T-helper 2 cell treated with Interferon-gamma antibody and Interleukin-4, amounts not matched to agents 5 μg/mL and 100 μg/mL, for 36 hours (primary cell): Measurements from ENCODE around the gene EPHA5.

ENCODE experiments used
- DNase-seq: peaks from one replicate; pipeline ENCODE4 v3.0.0; 2021; ENCODE audit warnings: low spot score
- H3K27ac Mint-ChIP-seq: one replicate; pipeline ENCODE4 v1.8.0; 2021; ENCODE audit warnings: mild to moderate bottlenecking, mixed read lengths
- H3K27me3 Mint-ChIP-seq: one replicate; pipeline ENCODE4 v1.8.0; 2021; ENCODE audit warnings: low read depth, mixed read lengths
- H3K36me3 Mint-ChIP-seq: one replicate; pipeline ENCODE4 v1.8.0; 2021; ENCODE audit warnings: low read depth, mixed read lengths
- H3K4me1 Mint-ChIP-seq: one replicate; pipeline ENCODE4 v1.8.0; 2021; ENCODE audit warnings: low read depth, mixed read lengths
- H3K4me3 Mint-ChIP-seq: one replicate; pipeline ENCODE4 v1.8.0; 2022; ENCODE audit warnings: mild to moderate bottlenecking, moderate library complexity, mixed read lengths
- H3K9me3 Mint-ChIP-seq: one replicate; pipeline ENCODE4 v1.8.0; 2021; ENCODE audit warnings: mixed read lengths

The EPHA5 gene

GRCh38 chr4:65502131-65502701 is 168.1 kb downstream of the EPHA5 start:
- Mint-ChIP-seq H3K36me3 (no peaks in the 10 kb centered on the region), H3K4me1 (no peaks in the 10 kb centered on the region), H3K27ac (no peak overlapping the region), H3K9me3 (peaks cover under 1% of the 10 kb centered on the region), H3K4me3 (no peak overlapping the region), H3K27me3 (no peaks in the 10 kb centered on the region)
- no peak for DNase-seq

GRCh38 chr4:65498606-65499005 is 171.7 kb downstream of the EPHA5 start:
- no peak overlapping the region for H3K4me3 Mint-ChIP-seq
- DNase-seq, result no peak
- no peaks in the 10 kb centered on the region for H3K36me3 Mint-ChIP-seq
- no peaks in the 10 kb centered on the region for H3K27me3 Mint-ChIP-seq
- no peak overlapping the region for H3K27ac Mint-ChIP-seq
- H3K9me3 Mint-ChIP-seq, result peaks cover 10% of the 10 kb centered on the region
- H3K4me1 Mint-ChIP-seq, result no peaks in the 10 kb centered on the region

GRCh38 chr4:65495439-65495838 is 174.8 kb downstream of the EPHA5 start:
- Mint-ChIP-seq H3K4me3 (no peak overlapping the region), H3K4me1 (no peaks in the 10 kb centered on the region), H3K27me3 (no peaks in the 10 kb centered on the region), H3K27ac (no peak overlapping the region), H3K36me3 (no peaks in the 10 kb centered on the region), H3K9me3 (peaks cover 14% of the 10 kb centered on the region)
- DNase-seq, result no peak

GRCh38 chr4:65482410-65482809 is 187.9 kb downstream of the EPHA5 start:
- Mint-ChIP-seq H3K27ac (no peak overlapping the region), H3K4me3 (no peak overlapping the region), H3K4me1 (no peaks in the 10 kb centered on the region), H3K27me3 (no peaks in the 10 kb centered on the region), H3K36me3 (no peaks in the 10 kb centered on the region), H3K9me3 (peaks cover 11% of the 10 kb centered on the region)
- DNase-seq, result no peak

- H3K4me3 Mint-ChIP-seq, result no peak overlapping the region
These were observed 197.8 kb downstream of the EPHA5 start for GRCh38 chr4:65472531-65472930.

GRCh38 chr4:65467068-65467680 is 203.1 kb downstream of the EPHA5 start:
- H3K27me3 Mint-ChIP-seq, result no peaks in the 10 kb centered on the region
- no peaks in the 10 kb centered on the region for H3K36me3 Mint-ChIP-seq
- H3K9me3 Mint-ChIP-seq, result peaks cover 19% of the 10 kb centered on the region
- DNase-seq, result no peak
- no peak overlapping the region for H3K4me3 Mint-ChIP-seq
- no peaks in the 10 kb centered on the region for H3K4me1 Mint-ChIP-seq
- no peak overlapping the region for H3K27ac Mint-ChIP-seq

More at GRCh38 chr4:65472531-65472930, 197.8 kb downstream of the EPHA5 start:
- Mint-ChIP-seq H3K4me1 (no peaks in the 10 kb centered on the region), H3K27ac (no peak overlapping the region), H3K27me3 (no peaks in the 10 kb centered on the region), H3K9me3 (peaks cover 8% of the 10 kb centered on the region), H3K36me3 (no peaks in the 10 kb centered on the region)
- no peak for DNase-seq

GRCh38 chr4:65461781-65462180 is 208.5 kb downstream of the EPHA5 start:
- Mint-ChIP-seq H3K36me3 (no peaks in the 10 kb centered on the region), H3K4me1 (no peaks in the 10 kb centered on the region), H3K27me3 (no peaks in the 10 kb centered on the region), H3K4me3 (no peak overlapping the region), H3K9me3 (peaks cover 13% of the 10 kb centered on the region), H3K27ac (no peak overlapping the region)
- no peak for DNase-seq

GRCh38 chr4:65457011-65457410 is 213.3 kb downstream of the EPHA5 start:
- no peak overlapping the region for H3K4me3 Mint-ChIP-seq
- no peaks in the 10 kb centered on the region for H3K4me1 Mint-ChIP-seq
- no peak overlapping the region for H3K27ac Mint-ChIP-seq
- no peaks in the 10 kb centered on the region for H3K9me3 Mint-ChIP-seq
- no peaks in the 10 kb centered on the region for H3K27me3 Mint-ChIP-seq
- H3K36me3 Mint-ChIP-seq, result no peaks in the 10 kb centered on the region
- DNase-seq, result no peak

GRCh38 chr4:65456579-65456978 is 213.7 kb downstream of the EPHA5 start:
- no peaks in the 10 kb centered on the region for H3K4me1 Mint-ChIP-seq
- H3K27ac Mint-ChIP-seq, result no peak overlapping the region
- H3K36me3 Mint-ChIP-seq, result no peaks in the 10 kb centered on the region
- no peak for DNase-seq
- no peak overlapping the region for H3K4me3 Mint-ChIP-seq
- no peaks in the 10 kb centered on the region for H3K27me3 Mint-ChIP-seq
- H3K9me3 Mint-ChIP-seq, result no peaks in the 10 kb centered on the region

GRCh38 chr4:65453398-65453797 is 216.9 kb downstream of the EPHA5 start:
- no peak overlapping the region for H3K4me3 Mint-ChIP-seq

GRCh38 chr4:65450899-65451298 is 219.4 kb downstream of the EPHA5 start:
- peaks cover 4% of the 10 kb centered on the region for H3K9me3 Mint-ChIP-seq

More at GRCh38 chr4:65453398-65453797, 216.9 kb downstream of the EPHA5 start:
- no peak overlapping the region for H3K27ac Mint-ChIP-seq
- no peaks in the 10 kb centered on the region for H3K4me1 Mint-ChIP-seq
- DNase-seq, result no peak
- H3K9me3 Mint-ChIP-seq, result no peaks in the 10 kb centered on the region
- H3K36me3 Mint-ChIP-seq, result no peaks in the 10 kb centered on the region
- H3K27me3 Mint-ChIP-seq, result no peaks in the 10 kb centered on the region

GRCh38 chr4:65437102-65437501 is 233.2 kb downstream of the EPHA5 start:
- H3K4me1 Mint-ChIP-seq, result no peaks in the 10 kb centered on the region
- no peak for DNase-seq
- H3K9me3 Mint-ChIP-seq, result no peaks in the 10 kb centered on the region

More at GRCh38 chr4:65450899-65451298, 219.4 kb downstream of the EPHA5 start:
- Mint-ChIP-seq H3K36me3 (no peaks in the 10 kb centered on the region), H3K27ac (no peak overlapping the region), H3K27me3 (no peaks in the 10 kb centered on the region), H3K4me3 (no peak overlapping the region), H3K4me1 (no peaks in the 10 kb centered on the region)
- no peak for DNase-seq

GRCh38 chr4:65422109-65422508 is 248.2 kb downstream of the EPHA5 start:
- H3K36me3 Mint-ChIP-seq, result no peaks in the 10 kb centered on the region
- DNase-seq, result no peak
- no peak overlapping the region for H3K27ac Mint-ChIP-seq
- H3K4me1 Mint-ChIP-seq, result no peaks in the 10 kb centered on the region
- peaks cover 3% of the 10 kb centered on the region for H3K9me3 Mint-ChIP-seq
- H3K27me3 Mint-ChIP-seq, result no peaks in the 10 kb centered on the region
- H3K4me3 Mint-ChIP-seq, result no peak overlapping the region

More at GRCh38 chr4:65437102-65437501, 233.2 kb downstream of the EPHA5 start:
- H3K4me3 Mint-ChIP-seq, result no peak overlapping the region
- H3K27me3 Mint-ChIP-seq, result no peaks in the 10 kb centered on the region
- H3K27ac Mint-ChIP-seq, result no peak overlapping the region
- H3K36me3 Mint-ChIP-seq, result no peaks in the 10 kb centered on the region

- Mint-ChIP-seq H3K9me3 (peaks cover 3% of the 10 kb centered on the region), H3K4me3 (no peak overlapping the region), H3K4me1 (no peaks in the 10 kb centered on the region)
These were observed 250.3 kb downstream of the EPHA5 start for GRCh38 chr4:65420036-65420435.

GRCh38 chr4:65416891-65417290 is 253.4 kb downstream of the EPHA5 start:
- Mint-ChIP-seq H3K4me3 (no peak overlapping the region), H3K27me3 (no peaks in the 10 kb centered on the region), H3K36me3 (no peaks in the 10 kb centered on the region), H3K27ac (no peak overlapping the region), H3K4me1 (no peaks in the 10 kb centered on the region), H3K9me3 (no peaks in the 10 kb centered on the region)
- DNase-seq, result no peak

More at GRCh38 chr4:65420036-65420435, 250.3 kb downstream of the EPHA5 start:
- no peak overlapping the region for H3K27ac Mint-ChIP-seq
- H3K36me3 Mint-ChIP-seq, result no peaks in the 10 kb centered on the region
- DNase-seq, result no peak
- H3K27me3 Mint-ChIP-seq, result no peaks in the 10 kb centered on the region
